A673 (cell line): Measurements from ENCODE around the gene GULP1. TPM values are rescaled to one million over a fixed set of nuclear protein-coding genes. Genes with fewer than 3 reads are reported as not detected.

ENCODE experiments used
- BruUV-seq: library from RNA; stranded (reverse); fragments of 400-500 nt; replicated peaks from 2 replicates; lab custom pipeline; 2021; lab: Mats Ljungman, UMichigan
- CTCF ChIA-PET: fragments of 300-600 bp; sonication (Branson Sonifier 250); formaldehyde crosslinking; loops from one replicate; lab custom pipeline; 2022; ENCODE audit warnings: antibody characterized with exemption; lab: Charles Lee
- POLR2A ChIA-PET: fragments of 300-600 bp; sonication (Branson Sonifier 250); formaldehyde crosslinking; loops from one replicate; lab custom pipeline; 2022; ENCODE audit warnings: antibody characterized with exemption; ENCODE audit not compliant: low non-redundant PET; lab: Charles Lee
- DNase-seq: peaks from one replicate; pipeline ENCODE4 v3.0.0-alpha.2; 2015; ENCODE audit warnings: low spot score
- H3K27ac ChIP-seq: fragments of 200-600 bp; sonication (generic); 2 replicates; pipeline ENCODE4 v1.5.1; 2016; ENCODE audit warnings: mixed run types, low read depth, mild to moderate bottlenecking, mixed read lengths, antibody characterized with exemption, low read length; ENCODE audit not compliant: poor library complexity, severe bottlenecking
- H3K27me3 ChIP-seq: fragments of 200-600 bp; sonication (generic); replicated peaks from 2 replicates; pipeline ENCODE4 v1.6.1; 2017; ENCODE audit warnings: mixed run types, low read depth, mild to moderate bottlenecking, mixed read lengths, antibody characterized with exemption, low read length; ENCODE audit not compliant: insufficient read depth, poor library complexity
- H3K36me3 ChIP-seq: fragments of 200-600 bp; sonication (generic); 2 replicates; pipeline ENCODE4 v1.6.1; 2016; ENCODE audit warnings: mixed run types, mild to moderate bottlenecking, mixed read lengths, antibody characterized with exemption, low read length; ENCODE audit not compliant: insufficient read depth, poor library complexity, severe bottlenecking
- H3K4me1 ChIP-seq: fragments of 200-600 bp; sonication (generic); 2 replicates; pipeline ENCODE4 v1.6.1; 2017; ENCODE audit warnings: mixed run types, mild to moderate bottlenecking, mixed read lengths, antibody characterized with exemption, low read length; ENCODE audit not compliant: insufficient read depth, poor library complexity, severe bottlenecking
- H3K4me3 ChIP-seq: fragments of 200-600 bp; sonication (generic); 2 replicates; pipeline ENCODE4 v1.5.1; 2016; ENCODE audit warnings: low read depth, mixed run types, mild to moderate bottlenecking, mixed read lengths, low read length; ENCODE audit not compliant: poor library complexity, severe bottlenecking
- H3K9me3 ChIP-seq: fragments of 200-600 bp; sonication (generic); 2 replicates; pipeline ENCODE4 v1.6.1; 2016; ENCODE audit warnings: mixed run types, low read depth, mild to moderate bottlenecking, mixed read lengths, antibody characterized with exemption, low read length; ENCODE audit not compliant: poor library complexity, severe bottlenecking
- CTCF ChIP-seq: fragments of 300-800, 200-600 bp; sonication (generic); conservative IDR thresholded peaks from 2 replicates; pipeline ENCODE4 v1.5.1; 2017; ENCODE audit warnings: low read depth, mild to moderate bottlenecking, antibody characterized with exemption, low read length, moderate library complexity, mixed read lengths
- EZH2 ChIP-seq: fragments of 200-600 bp; sonication (generic); IDR thresholded peaks from 2 replicates; pipeline ENCODE4 v1.6.1; 2017; ENCODE audit warnings: borderline replicate concordance, low read depth, mild to moderate bottlenecking, mixed read lengths, antibody characterized with exemption, low read length; ENCODE audit not compliant: poor library complexity, severe bottlenecking
- intact Hi-C: fragments of 100-400 bp; cut with micrococcal nuclease; formaldehyde crosslinking; loops from one replicate; pipeline ENCODE4 v1.10.0; 2022; ENCODE audit not compliant: unreplicated experiment
- total RNA-seq: library from RNA; stranded (reverse); gene quantifications from 2 replicates; pipeline ENCODE4 v1.2.3, GENCODE V29; 2021

Gene GULP1
- total RNA-seq, 1 experiment from 2014 or later, result 7.2 TPM

DNA sequence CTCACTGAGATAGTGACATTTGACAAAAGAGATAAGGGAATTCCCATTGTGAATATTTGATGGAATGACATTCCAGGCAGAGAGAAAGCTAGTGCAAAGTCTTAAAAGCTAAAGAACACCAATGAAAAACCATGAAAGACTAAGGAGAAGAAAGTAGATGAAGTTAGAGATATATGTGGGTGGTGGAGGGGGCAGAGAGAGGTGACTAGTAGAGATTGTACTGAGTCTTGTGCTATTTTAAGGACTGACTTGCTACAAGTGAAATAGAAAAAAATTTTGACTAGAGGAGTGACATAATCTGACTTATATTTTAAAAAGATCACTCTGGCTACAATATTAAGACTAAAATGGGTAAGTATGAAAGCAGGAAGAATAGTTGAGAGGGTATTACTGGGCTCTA lies 35.3 kb upstream of the GULP1 start:
- ChIA-PET CTCF (no interaction called here), POLR2A (no interaction called here)
- DNase-seq, result no peak
- H3K27ac ChIP-seq, result no peak overlapping the region
- no TSS peak for BruUV-seq
- TF ChIP-seq CTCF, result no peak
- TF ChIP-seq EZH2, result no peak
- H3K9me3 ChIP-seq, result no peaks in the 10 kb centered on the region
- H3K36me3 ChIP-seq, result no peaks in the 10 kb centered on the region
- H3K4me3 ChIP-seq, result no peak overlapping the region
- no peaks in the 10 kb centered on the region for H3K27me3 ChIP-seq
- no peaks in the 10 kb centered on the region for H3K4me1 ChIP-seq
- intact Hi-C loops, result no loop called here

DNA sequence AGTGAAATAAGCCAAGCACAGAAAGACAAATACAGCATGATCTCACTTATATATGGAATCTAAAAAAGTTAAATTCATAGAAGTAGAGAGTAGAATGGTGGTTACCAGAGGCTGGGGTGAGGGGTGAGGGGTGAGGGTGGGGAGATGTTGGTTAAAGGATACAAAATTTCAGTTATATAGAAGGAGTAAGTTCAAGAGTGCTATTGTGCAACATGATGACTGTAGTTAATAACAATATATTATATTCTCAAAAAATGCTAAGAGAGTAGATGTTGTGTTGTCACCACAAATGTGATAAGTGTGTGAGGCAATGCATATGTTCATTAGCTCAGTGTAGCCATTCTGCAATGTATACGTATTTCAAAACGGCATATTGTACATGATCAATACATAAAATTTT lies 26.4 kb upstream of the GULP1 start:
- Histone ChIP-seq H3K27me3 (no peaks in the 10 kb centered on the region), H3K4me1 (no peaks in the 10 kb centered on the region), H3K9me3 (peaks cover 4% of the 10 kb centered on the region), H3K36me3 (no peaks in the 10 kb centered on the region), H3K4me3 (no peak overlapping the region), H3K27ac (no peak overlapping the region)
- TF ChIP-seq CTCF (no peak), EZH2 (no peak)
- ChIA-PET POLR2A (no interaction called here), CTCF (no interaction called here)
- no peak for DNase-seq
- no TSS peak for BruUV-seq
- intact Hi-C loops, result no loop called here

DNA sequence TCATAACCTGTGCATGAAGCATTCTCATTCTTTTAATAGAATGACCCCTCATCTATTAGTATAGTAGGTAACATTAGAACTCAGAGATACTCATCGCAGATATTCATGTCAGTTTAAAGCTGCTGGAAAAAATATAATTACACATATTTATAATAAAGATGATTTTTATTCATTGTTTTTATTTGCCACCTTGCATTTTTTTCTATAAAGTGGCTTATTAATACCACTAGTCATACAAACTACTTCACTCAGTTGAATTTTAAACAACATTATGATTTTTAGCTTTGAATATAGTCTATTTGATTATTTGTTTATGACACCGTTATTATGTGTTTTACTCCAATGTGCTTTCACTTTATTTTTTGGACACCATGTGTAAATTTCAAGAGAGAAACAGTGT lies 23.9 kb upstream of the GULP1 start:
- Histone ChIP-seq H3K27me3 (no peaks in the 10 kb centered on the region), H3K4me1 (no peaks in the 10 kb centered on the region), H3K27ac (no peak overlapping the region), H3K36me3 (no peaks in the 10 kb centered on the region), H3K9me3 (peaks cover 4% of the 10 kb centered on the region), H3K4me3 (no peak overlapping the region)
- DNase-seq, result no peak
- intact Hi-C loops, result no loop called here
- no TSS peak for BruUV-seq
- CTCF ChIA-PET, result no interaction called here
- no peak for TF ChIP-seq EZH2
- TF ChIP-seq CTCF, result no peak
- POLR2A ChIA-PET, result no interaction called here
